GM21619 (cell line): Measurements from ENCODE around the gene ZFPM1.

Source experiments
- ATAC-seq: cut with Tn5 transposase; IDR thresholded peaks from one replicate; pipeline ENCODE4 v1.9.1; 2021; ENCODE audit not compliant: unreplicated experiment

Gene ZFPM1

DNA sequence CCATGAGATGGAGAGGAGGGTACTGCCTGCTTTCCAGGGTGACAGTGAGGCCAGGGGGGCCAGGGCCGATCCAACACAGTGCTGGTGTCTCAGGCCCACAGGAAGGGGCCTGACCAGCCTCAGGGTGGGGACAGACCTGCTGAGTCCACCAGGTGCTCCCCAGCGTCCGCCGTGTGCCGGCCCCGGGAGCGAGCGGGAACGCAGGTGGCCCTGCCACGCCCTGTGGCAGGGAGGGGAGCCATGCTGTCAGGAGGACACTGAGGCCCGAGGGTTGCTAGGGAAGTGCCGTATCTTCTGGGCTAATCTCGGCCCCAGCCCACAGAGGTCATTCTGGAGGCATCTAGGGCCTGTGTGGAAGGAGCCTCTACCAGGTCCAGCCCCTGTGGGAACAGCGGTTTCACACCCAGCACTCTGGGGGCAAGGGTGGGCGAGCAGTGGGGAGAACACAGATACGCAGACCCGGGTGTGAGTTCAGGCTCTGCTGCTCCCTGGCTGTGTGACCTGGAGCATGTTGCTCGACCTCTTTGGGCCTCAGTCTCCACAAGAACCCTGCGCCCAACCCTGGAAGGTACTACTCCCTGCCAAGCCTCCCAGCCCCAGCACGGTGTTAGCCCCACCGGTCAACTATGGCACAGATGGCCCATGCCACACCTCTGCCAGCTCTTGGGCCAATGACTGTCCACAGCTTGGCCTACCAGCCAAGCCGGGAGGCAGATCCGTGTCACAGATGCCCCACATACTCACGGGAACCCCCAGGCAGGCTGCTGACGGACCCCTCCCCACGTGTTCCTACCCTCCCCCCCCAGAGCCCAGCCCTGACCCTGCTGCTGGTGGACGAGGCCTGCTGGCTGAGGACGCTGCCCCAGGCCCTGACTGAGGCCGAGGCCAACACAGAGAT is 73.2 kb downstream of the ZFPM1 start:
- ATAC-seq: no peak

DNA sequence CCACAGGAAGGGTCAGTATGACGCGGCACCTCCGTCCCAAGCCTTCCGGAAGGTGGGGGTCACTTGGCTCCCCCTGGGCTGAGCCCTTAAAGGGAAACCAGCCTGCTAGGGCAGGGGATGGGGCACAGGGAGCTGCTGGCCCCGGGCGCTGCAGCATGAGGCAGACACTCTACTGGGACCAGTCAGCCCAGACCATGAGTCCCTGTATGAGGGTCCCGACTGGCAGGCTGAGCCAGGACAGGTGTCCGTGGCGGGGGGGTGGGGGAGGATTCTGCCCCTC is 73.8 kb downstream of the ZFPM1 start:
- no peak for ATAC-seq

DNA sequence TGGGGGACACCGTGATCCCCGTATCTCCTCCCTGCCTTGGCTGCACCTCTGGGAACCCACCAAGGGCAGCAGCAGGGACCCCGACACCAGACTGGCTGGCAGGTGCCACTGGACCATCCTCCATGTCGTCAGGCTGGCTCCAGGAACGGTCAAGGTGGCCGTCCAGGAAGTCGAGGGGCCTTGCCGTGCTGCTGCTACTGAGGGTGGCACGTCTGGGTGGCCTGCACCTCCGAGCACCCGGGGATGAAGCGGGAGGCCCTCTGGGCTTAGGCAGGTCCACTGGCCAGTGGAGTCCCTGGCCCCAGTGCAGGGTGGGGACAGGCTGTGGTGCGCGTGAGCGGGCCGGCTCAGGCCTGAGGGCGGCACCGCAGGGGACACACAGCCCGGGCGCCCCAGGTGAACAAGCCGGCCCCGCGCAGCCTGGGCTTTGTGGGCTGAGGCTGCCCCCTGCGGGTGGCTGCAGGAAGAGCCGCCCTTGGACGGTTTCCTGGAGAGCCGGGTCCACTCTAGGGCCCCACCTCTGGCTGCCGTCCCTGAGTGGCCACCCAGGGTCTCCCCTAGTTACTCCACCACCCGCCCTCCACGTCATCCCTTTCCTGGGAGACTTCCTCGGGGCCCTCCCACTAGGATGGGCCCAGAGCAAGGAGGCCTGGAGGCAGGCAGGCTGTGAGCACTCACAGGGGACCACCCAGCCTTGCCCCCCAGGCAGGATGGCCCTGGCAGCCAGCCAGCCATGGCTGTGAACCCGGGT is 74.3 kb downstream of the ZFPM1 start:
- no peak for ATAC-seq

DNA sequence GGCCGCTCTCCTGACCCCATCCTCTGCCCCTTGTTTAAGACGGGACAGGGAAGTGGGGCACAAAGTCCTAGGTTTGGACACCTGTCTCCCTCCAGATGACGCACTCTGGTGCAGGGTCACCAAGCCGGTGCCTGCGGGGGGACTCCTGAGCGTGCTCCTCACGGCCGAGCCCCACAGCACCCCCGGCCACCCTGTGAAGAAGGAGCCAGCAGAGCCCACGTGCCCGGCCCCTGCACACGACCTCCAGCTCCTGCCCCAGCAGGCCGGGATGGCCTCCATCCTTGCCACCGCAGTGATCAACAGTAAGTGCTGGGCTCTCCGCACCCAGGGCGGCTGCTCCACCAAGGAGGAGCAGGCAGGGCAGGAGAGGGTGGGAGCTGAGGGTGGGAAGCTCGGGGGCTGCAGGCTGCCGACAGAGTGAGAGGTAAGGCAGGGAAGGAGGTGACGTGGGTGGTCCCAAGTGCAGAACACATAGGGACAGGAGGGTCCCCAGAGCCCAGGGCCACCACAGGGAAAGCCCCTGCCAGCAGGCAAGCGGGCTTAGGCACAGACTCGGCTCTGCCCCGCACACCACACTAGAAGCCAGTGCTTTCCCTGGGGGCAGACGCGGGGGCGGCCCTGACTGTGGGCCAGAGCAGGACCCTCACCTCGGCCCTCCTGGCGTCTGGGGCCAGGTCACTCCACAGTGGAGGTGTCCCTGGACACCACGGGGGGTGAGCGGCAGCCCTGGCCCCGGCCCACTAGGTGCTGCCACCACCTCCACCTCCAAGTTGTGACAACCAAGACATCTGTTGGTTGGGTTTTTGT is 75.1 kb downstream of the ZFPM1 start:
- no peak for ATAC-seq

DNA sequence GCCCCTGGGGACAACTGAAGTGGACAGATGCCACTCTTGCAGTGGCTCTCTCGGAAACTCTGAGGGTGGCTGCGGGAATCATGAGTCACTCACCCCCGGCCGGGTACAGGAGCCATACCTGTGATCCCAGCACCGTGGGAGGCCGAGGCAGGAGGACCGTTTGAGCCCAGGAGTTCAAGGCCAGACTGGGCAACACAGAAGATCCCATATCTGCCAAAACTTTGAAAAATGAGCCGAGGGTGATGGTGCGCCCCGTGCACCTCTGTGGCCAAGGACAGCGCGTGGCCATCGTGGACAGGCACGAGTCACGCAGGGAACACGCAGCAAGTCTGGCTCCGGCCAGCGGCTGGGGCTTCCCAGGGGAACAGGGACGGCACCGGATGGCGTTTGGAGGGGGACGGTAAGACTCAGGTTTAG is 75.8 kb downstream of the ZFPM1 start:
- ATAC-seq: no peak

DNA sequence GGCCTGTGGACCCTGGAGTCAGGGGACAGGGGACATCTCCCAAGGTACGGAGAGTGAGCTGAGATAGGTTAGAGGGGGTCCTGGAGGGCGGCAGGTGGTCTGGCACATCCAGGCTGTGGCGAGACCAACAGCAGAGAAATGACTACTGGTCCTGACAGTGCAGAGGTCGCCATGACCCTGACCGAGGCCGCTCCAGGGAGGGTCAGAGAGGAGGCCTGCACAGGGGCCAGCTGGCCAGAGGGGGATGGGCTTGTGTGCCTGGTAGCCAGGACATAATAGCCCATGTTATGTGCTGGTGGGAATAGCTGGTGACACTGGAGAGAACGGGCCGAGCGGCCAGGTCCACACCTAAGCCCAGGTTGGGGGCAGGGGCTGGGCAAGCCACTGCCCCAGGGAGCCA is 76.5 kb downstream of the ZFPM1 start:
- ATAC-seq: no peak

DNA sequence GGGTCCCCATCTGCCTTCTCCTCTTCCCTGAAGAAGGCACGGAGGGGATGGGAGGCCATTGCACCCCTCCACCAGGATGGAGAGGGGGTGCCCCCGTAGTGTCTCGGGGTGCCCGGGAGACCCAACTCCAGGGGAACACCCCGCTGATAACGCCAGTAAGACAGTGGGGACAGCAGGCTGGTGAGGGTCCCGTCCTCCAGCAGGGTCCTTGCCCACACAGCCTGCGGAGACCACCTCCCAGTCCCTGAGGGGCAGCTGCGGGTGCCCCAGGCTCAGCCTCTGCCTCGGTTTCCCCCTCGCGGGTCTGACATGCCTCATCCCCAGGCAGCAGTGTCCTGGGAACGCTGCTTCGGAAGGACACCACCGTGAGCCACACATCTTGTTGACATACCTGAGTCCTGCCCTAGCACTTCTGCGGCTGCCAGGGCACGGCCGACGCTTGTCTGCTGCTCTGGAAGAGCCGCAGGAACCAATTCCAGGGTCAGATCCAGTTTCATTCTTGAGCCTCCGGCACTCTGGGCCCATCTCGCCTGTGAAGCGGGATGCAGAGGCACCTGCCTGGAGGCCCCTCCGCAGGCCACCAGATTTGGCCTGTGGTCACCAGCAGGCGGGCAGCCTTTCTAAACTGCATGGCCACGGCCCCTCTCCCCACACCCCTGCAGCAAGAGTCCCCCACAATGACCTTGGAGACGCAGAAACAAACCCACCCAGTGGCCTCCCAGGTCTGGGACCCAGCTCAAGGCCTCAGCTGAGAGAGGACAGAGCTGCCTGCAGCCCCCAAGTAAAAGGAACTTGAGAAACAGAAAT is 77.2 kb downstream of the ZFPM1 start:
- ATAC-seq: no peak

DNA sequence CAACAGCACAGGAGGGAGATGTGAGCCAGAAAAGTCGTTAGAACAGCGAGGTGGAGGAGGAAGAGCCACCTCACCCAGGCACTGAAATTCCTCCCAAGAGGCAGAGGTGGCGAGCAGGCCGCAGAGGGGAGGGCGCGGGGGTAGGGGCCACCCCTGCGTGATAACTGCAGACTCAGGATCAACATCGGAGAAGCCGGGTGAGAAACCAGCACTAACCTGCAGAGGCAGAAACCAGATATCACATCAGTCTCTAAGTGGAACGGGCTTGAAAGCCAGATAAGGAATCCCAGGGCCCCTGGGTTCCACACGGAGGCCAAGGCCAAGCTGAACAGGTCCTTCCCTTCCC is 77.8 kb downstream of the ZFPM1 start:
- ATAC-seq: no peak

DNA sequence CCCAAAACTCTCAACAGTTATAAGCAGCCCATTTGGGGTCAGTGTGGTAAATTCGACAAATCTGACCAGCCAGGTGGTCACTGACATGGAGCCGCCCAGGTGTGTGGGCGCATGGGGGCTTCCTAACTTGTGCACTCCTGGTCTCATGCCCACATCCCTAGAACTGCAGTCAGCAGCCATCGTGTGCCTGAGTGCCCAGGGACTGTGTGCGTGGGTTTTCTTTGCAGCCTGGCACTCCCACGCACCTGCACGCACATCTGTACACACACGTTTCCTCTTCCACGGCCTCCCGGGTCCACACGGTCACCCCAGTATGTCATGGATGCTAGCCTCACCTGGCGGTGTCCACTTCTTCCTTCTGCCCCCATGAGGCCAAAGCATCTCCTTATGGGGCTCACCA is 78.3 kb downstream of the ZFPM1 start:
- no peak for ATAC-seq

DNA sequence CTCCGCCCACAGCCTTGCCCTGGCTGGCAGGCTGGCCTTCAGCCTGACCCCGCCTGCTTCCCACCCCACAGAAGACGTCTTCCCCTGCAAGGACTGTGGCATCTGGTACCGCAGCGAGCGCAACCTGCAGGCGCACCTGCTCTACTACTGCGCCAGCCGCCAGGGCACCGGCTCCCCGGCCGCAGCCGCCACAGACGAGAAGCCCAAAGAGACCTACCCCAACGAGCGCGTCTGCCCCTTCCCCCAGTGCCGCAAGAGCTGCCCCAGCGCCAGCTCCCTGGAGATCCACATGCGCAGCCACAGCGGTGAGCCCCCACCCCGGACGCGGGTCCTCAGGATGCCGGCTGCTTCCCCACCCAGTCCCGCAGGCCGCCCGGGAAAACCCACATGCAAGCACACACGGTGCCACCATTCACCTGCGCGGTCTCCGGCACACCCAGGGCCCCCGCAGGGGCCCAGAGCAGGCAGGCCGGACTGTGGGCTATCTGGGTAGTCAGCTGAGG is 78.9 kb downstream of the ZFPM1 start:
- ATAC-seq: no peak

DNA sequence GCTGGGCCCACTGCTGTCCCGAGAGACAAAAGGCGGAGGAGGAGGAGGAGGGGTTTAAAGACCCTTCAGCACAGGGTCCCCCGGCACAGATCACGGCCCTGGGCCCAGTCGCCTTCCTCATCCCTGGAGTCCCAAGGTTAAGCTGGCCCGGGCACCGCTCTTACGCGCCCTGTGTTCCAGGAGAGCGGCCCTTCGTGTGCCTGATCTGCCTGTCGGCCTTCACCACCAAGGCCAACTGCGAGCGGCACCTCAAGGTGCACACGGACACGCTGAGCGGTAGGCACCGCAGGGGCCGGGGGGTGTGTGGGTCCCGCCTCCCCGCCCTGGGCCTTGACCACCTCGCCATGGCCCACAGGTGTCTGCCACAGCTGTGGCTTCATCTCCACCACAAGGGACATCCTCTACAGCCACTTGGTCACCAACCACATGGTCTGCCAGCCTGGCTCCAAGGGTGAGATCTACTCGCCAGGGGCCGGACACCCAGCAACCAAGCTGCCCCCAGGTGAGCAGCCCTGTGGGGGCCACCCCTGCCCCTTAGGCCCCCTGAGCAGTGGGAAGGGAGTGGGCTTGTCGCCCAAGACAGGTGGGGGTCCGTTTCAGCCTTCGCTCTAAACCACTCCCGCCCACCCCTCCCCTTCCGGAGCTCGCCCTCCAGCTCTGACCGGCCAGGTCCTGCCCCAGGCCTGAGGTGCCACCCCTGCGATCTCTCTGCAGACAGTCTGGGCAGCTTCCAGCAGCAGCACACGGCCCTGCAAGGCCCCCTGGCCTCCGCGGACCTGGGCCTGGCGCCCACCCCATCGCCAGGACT is 79.6 kb downstream of the ZFPM1 start:
- ATAC-seq: no peak

DNA sequence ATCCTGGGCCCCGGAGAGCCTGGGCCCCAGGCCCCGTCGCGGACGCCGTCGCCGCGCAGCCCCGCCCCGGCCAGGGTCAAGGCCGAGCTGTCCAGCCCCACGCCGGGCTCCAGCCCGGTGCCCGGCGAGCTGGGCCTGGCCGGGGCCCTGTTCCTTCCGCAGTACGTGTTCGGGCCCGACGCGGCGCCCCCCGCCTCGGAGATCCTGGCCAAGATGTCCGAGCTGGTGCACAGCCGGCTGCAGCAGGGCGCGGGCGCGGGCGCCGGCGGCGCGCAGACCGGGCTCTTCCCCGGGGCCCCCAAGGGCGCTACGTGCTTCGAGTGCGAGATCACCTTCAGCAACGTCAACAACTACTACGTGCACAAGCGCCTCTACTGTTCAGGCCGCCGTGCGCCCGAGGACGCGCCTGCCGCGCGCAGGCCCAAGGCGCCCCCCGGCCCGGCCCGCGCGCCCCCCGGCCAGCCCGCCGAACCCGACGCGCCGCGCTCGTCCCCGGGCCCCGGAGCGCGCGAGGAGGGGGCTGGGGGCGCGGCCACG is 80.4 kb downstream of the ZFPM1 start:
- no peak for ATAC-seq

DNA sequence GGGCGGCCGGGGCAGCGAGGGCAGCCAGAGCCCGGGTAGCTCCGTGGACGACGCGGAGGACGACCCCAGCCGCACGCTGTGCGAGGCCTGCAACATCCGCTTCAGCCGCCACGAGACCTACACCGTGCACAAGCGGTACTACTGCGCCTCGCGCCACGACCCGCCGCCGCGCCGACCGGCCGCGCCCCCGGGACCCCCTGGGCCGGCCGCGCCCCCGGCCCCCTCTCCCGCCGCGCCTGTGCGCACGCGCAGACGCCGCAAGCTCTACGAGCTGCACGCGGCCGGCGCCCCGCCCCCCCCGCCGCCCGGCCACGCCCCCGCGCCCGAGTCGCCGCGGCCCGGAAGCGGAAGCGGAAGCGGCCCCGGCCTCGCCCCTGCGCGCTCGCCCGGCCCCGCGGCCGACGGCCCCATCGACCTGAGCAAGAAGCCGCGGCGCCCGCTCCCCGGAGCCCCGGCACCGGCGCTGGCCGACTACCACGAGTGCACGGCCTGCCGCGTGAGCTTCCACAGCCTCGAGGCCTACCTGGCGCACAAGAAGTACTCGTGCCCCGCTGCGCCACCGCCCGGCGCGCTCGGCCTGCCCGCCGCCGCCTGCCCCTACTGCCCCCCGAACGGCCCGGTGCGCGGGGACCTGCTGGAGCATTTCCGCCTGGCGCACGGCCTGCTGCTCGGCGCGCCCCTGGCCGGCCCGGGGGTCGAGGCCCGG is 81.0 kb downstream of the ZFPM1 start:
- ATAC-seq: peak; percentile 54

DNA sequence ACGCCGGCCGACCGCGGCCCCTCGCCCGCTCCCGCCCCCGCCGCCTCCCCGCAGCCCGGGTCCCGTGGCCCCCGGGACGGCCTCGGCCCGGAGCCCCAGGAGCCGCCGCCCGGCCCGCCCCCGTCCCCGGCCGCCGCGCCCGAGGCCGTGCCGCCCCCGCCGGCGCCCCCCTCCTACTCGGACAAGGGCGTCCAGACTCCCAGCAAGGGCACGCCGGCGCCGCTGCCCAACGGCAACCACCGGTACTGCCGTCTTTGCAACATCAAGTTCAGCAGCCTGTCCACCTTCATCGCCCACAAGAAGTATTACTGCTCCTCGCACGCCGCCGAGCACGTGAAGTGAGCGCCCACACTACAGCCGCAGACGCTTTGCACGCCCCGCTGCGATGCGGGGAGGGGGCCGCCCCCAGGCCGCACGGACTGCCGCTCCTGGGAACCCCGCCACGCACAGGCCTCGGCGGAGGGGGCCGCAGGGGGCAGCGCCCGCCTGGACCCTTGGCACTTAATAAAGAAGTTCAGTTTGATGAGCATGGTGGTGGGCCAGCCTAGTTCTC is 81.6 kb downstream of the ZFPM1 start:
- peak; percentile 19 for ATAC-seq

DNA sequence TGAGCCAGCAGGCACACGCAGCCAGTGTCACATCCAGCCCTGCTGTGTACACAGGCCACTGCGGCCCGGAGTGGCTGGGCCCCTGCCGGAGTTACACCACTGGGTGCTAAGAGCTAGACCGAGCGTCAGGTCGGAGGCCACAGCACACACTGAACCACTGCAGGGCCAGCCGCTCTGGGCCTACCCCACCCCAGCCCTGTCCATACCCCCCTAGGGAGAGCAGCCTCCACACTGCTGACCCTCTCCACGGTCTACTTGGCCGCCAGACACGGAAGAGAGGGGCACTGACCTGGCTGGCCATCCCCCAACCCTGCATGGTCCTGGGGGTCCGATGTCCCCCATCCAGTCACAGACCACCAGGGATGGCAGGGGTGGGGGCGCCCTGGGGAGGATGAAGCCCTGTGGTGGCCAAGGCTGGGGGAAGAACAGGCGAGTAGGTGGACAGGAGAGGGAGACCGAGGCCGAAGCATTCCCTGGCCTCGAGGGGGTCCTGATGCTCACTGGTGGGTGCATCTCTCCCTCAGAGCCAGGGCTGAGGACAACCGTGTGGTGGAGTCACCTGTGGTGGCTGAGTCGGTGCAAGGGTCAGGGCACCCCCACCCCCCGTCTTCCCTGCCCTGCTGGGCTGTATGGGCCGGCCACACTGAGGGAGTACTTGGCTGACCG is 82.2 kb downstream of the ZFPM1 start:
- no peak for ATAC-seq

DNA sequence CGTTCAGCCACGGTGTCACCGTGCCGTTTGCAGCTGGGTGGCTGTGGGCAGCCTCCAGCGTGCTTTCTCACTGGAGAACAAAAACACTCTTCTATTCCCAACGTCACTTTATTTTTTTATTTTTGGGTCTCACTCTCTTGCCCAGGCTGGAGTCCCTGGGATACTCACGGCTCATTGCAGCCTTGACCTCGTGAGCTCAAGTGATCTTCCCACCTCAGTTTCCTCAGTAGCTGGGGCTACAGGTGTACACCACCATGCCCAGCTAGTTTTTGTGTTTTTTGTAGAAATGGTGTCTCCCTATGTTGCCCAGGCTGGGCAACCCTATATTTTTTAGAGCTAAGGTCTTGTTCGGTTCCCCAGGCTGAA is 82.8 kb downstream of the ZFPM1 start:
- no peak for ATAC-seq

DNA sequence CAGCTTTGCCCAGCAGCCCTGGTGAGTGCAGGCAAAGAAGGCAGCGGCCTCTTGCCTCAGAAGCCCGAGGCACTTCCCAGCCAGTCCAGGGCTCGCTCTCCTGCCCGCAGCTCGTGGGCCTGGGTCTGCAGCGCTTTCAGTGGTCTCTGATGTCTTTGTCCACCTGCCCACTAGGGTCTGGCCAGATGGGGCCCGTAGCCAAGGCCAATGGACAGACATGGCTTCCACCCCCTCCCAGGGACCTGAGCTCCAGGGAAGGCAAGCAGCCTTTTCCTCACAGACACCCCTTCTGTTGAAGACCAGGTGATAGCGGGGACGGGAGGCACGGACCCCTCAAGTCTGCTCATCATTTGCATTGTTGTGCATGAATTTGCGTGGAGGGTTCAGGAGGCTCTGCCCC is 83.4 kb downstream of the ZFPM1 start:
- ATAC-seq: no peak

DNA sequence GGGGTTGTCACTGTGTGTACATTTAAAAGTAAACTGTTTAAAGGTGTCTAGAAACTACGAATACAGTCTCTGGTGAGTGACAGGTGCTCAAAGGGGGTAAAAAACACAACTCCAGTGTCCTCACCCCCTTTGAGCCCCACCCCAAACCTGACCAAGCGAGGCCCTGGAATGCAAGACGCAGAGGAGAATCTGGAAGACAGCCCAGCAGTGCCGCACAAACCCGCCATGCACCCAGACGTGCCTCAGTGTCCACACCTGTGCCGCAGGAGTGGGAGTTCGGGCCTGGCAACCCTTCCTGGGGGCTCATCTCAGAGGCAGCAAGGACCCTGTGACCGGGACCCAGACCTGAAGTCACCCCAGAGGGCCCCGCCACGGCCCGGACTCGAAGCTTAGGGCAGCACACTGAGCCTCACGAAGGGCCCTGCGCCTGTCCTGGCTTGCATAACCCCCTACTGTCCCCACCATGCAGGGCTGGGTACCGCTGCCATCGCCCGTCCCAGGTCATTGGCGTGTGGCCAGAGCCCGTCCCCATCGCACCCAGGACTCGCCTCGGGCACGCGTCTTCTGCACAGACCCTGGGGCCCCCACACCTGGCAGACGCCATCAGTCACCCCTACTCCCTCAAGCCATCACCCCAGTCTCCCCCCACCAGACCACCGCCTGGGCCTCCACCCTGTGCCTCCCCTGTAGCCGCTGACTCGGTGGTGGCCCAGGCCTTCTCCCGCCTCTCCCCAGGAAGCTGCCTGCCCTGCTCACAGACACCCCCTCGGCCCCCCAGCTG is 84.1 kb downstream of the ZFPM1 start:
- ATAC-seq: no peak
